ENCODE measurements around the gene NOX3. TPM values are rescaled to one million over a fixed set of nuclear protein-coding genes. Genes with fewer than 3 reads are reported as not detected.
"Not testable (repeated sequence)": the region's sequence is repeated elsewhere in the genome, so short reads cannot be mapped to it uniquely, and the experiment has no call there.

Gene NOX3
- total RNA-seq, 3 donors from 2014 or later = not detected

GRCh38 chr6:155454471-155454870, 1.2 kb downstream of the NOX3 start:
- no peaks in the 10 kb centered on the region for H3K4me1 ChIP-seq (ENCODE audit: low read depth)
- H3K4me3 ChIP-seq = no peak overlapping the region
- DNase-seq (no peak), ATAC-seq (no peak)
- H3K36me3 ChIP-seq (ENCODE audit: low read depth) = no peaks in the 10 kb centered on the region
- intact Hi-C loops (cut with DNase I, micrococcal nuclease) = no loop called here
- H3K9me3 ChIP-seq = no peaks in the 10 kb centered on the region
- TF ChIP-seq, protein P1, sequence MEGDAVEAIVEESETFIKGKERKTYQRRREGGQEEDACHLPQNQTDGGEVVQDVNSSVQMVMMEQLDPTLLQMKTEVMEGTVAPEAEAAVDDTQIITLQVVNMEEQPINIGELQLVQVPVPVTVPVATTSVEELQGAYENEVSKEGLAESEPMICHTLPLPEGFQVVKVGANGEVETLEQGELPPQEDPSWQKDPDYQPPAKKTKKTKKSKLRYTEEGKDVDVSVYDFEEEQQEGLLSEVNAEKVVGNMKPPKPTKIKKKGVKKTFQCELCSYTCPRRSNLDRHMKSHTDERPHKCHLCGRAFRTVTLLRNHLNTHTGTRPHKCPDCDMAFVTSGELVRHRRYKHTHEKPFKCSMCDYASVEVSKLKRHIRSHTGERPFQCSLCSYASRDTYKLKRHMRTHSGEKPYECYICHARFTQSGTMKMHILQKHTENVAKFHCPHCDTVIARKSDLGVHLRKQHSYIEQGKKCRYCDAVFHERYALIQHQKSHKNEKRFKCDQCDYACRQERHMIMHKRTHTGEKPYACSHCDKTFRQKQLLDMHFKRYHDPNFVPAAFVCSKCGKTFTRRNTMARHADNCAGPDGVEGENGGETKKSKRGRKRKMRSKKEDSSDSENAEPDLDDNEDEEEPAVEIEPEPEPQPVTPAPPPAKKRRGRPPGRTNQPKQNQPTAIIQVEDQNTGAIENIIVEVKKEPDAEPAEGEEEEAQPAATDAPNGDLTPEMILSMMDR (IDR thresholded peaks at IDR 0.05) = no peak

DNA sequence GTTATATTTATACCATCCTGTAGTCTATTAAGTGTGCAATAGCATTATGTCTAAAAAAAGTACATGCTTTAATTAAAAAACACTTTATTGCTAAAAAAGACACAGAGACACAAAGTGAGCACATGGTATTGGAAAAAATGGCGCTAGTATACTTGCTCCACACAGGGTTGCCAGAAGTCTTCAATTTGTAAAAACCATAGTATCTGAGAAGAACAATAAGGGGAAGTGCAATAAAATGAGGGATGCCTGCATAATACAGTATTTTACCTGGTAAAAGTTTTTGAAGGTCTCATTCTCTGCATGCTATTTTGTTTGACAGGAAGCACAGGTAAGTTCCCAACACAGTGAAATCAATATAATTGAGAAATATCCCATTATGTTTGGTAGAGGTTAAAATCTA, 1.6 kb downstream of the NOX3 start:
- TF ChIP-seq, protein P1 (IDR thresholded peaks at IDR 0.05) = no peak
- H3K9me3 ChIP-seq = no peaks in the 10 kb centered on the region
- intact Hi-C loops (cut with DNase I, micrococcal nuclease) = no loop called here

DNA sequence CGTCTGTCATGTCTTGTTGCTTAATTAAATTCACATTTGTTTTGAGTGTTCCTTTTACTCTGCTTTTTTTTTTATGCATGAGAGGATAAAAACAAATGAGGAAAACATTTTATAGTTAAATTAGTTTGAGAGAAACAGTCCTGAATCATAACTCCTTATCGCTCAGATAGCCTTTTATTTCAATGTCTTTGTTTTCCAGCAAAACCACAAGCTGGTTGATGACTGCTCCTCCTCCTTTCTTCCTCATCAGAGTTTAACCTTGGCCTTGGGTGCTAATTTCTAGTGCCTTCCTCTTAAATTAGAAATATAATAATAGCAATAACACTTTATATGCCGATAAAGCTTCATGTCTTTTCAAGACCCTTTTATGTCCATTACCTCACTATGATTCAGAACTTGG, 3.1 kb downstream of the NOX3 start:
- DNase-seq = no peak
- no peaks in the 10 kb centered on the region for H3K36me3 ChIP-seq (ENCODE audit: low read depth)
- H3K4me3 ChIP-seq = no peak overlapping the region
- H3K9me3 ChIP-seq = no peaks in the 10 kb centered on the region
- no peaks in the 10 kb centered on the region for H3K4me1 ChIP-seq (ENCODE audit: low read depth)
- intact Hi-C loops (cut with DNase I, micrococcal nuclease) = no loop called here
- TF ChIP-seq, protein P1 (IDR thresholded peaks at IDR 0.05) = no peak
- no peak for ATAC-seq

More for the DNA sequence above, 1.6 kb downstream of the NOX3 start:
- no peak for ATAC-seq
- no peak for DNase-seq
- Histone ChIP-seq H3K4me3 (no peak overlapping the region), H3K36me3 (ENCODE audit: low read depth) (no peaks in the 10 kb centered on the region), H3K4me1 (ENCODE audit: low read depth) (no peaks in the 10 kb centered on the region)

GRCh38 chr6:155451530-155451929, 4.1 kb downstream of the NOX3 start:
- H3K4me1 ChIP-seq (ENCODE audit: low read depth); ATAC-seq; DNase-seq; H3K36me3 ChIP-seq (ENCODE audit: low read depth); H3K4me3 ChIP-seq; intact Hi-C loops (cut with DNase I, micrococcal nuclease); H3K9me3 ChIP-seq: not testable (repeated sequence)

- DNase-seq (no peak), ATAC-seq (no peak)
- Histone ChIP-seq H3K9me3 (no peaks in the 10 kb centered on the region), H3K4me1 (ENCODE audit: low read depth) (no peaks in the 10 kb centered on the region), H3K36me3 (ENCODE audit: low read depth) (no peaks in the 10 kb centered on the region), H3K4me3 (no peak overlapping the region)
- TF ChIP-seq, protein P1 (IDR thresholded peaks at IDR 0.05) = no peak
- intact Hi-C loops (cut with DNase I, micrococcal nuclease) = no loop called here
These were observed 5.4 kb downstream of the NOX3 start for GRCh38 chr6:155450240-155450581.

DNA sequence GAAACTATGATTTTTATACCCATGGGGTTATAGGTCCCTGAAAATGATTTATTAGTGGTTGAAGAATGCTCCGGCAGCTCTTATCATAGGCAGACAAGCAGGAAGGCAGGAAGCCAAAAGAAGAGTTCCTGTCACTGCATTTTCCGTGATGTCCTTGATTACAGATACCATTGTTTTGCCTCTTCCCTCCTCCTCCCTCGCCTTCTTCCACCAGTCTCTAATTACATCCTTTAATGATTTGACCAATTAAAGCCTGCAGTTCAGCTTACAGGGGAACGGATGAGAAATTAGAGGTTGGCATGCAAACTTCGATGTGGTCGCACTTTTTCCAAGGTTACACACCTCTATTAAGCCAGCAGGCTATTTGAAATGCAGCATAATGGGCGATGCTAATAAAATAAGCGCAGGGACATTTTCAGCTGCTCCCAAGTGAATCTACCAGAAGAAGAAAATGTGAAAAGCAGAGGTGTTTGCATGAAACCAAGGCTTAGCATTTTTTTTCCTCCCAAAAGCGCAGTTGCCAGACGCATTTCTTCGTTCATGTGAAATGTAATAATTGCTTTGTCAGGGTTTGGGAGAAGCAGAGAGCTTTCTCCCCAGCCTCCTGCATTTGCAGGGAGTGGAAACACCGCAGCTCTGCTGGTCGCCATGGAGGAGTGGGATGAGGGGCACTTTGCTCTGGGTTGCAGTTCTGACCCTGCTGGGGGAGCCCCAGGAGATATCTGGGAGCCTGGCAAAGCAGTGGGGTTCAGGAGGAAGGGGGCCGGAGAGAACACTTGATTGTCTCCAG, 6.0 kb downstream of the NOX3 start:
- DNase-seq (no peak), ATAC-seq (no peak)
- intact Hi-C loops (cut with DNase I, micrococcal nuclease) = no loop called here
- Histone ChIP-seq H3K9me3 (no peaks in the 10 kb centered on the region), H3K36me3 (ENCODE audit: low read depth) (no peaks in the 10 kb centered on the region), H3K4me1 (ENCODE audit: low read depth) (no peaks in the 10 kb centered on the region), H3K4me3 (no peak overlapping the region)
- TF ChIP-seq, protein P1 (IDR thresholded peaks at IDR 0.05) = no peak
